Measurements from ENCODE around the gene MRGPRD. TPM values are rescaled to one million over a fixed set of nuclear protein-coding genes. Genes with fewer than 3 reads are reported as not detected.

Gene MRGPRD
- total RNA-seq, 2 experiments from 2014 or later = not detected

DNA sequence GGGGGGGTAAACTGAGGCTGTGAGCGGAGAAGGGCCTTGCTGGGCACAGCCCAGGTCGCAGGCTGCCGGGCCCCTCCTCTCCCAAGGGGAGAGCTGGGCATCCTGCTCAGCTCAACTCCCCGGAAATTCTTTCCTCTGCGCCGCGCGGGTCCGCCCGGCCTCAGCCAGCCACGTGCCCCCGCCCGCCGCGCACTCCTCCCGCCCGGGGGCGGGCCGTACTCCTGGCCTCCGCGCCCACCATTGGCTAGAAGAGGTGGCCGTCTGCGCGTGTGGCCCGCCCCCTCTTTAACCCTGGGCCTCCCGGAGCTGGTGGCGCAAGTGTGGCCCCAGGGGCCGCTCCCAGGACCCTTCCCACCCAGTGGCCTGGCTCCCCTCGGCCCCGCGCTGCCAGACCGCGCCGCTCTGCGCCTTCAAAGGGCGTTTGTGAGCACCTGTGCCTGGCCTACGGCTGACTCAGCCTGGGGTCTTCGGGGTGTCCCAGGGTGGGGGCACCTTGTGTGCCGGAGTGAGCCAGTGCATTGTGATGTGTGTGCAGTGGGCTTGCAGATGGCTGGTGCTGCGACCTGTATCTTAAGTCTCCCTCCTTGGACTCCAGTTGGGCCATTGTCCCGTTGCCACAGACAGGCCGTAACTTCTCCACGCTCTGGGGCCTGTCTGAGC is 30.3 kb upstream of the MRGPRD start:
- Mint-ChIP-seq H3K9me3 (ENCODE audit: low read depth) (no peaks in the 10 kb centered on the region), H3K27me3 (peaks cover 15% of the 10 kb centered on the region), H3K4me3 (no peak overlapping the region), H3K4me1 (peaks cover 2% of the 10 kb centered on the region), H3K27ac (no peak overlapping the region), H3K36me3 (no peaks in the 10 kb centered on the region)
- CTCF ChIA-PET = interaction anchor here (0.6 kb wide), 1 partner anchor 185 kb away, joined by 3 read pairs; no protein-coding TSS in a partner anchor
- DNase-seq (peak; percentile 46), ATAC-seq (peak; percentile 78)

GRCh38 chr11:69010361-69010891 is 29.6 kb upstream of the MRGPRD start:
- Mint-ChIP-seq H3K4me3 (no peak overlapping the region), H3K9me3 (ENCODE audit: low read depth) (no peaks in the 10 kb centered on the region), H3K27me3 (peaks cover 15% of the 10 kb centered on the region), H3K4me1 (peaks cover 2% of the 10 kb centered on the region), H3K36me3 (no peaks in the 10 kb centered on the region), H3K27ac (no peak overlapping the region)
- no peak for ATAC-seq
- DNase-seq = no peak
- CTCF ChIA-PET = no interaction called here

- Mint-ChIP-seq H3K36me3 (no peaks in the 10 kb centered on the region), H3K4me3 (no peak overlapping the region), H3K27me3 (peaks cover 15% of the 10 kb centered on the region), H3K4me1 (peaks cover 2% of the 10 kb centered on the region), H3K9me3 (ENCODE audit: low read depth) (no peaks in the 10 kb centered on the region), H3K27ac (no peak overlapping the region)
- ATAC-seq (no peak), DNase-seq (no peak)
- CTCF ChIA-PET = no interaction called here
Measured at GRCh38 chr11:69009441-69010211, 28.8 kb upstream of the MRGPRD start.

DNA sequence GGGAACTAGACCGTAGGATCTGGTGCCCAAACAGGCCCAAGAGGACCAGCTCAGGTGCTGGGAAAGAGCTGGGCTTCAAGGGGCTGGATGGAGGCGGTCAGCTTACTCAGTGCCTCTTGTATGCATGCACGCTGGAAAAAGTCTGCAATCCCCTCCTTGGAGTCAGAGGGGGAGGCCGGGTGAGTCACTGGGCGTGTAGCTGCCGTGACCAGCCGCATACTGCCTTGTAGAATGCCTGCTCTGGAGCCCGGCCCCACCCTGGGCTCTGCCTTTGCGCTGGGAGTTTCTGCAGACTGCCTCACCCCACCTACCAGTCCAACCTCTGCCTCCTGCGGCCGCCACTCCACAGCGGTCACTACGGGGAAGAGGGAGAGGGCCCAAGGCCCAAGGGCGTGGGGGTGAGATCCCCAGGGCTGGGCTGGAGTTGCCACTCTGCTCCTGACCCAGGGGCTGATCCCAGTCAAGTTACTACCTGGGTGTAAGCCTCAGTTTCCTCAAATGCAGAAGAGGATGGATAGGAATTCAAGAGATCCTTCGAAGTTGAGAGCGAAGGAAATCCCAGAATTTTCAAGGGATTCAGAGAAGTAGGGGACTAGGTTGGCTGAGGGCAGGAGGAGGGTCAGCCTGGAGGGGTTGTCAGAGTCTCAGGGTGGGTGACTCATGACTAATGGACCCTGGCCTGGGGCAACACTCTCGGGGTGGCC is 28.1 kb upstream of the MRGPRD start:
- ATAC-seq (no peak), DNase-seq (no peak)
- no peak overlapping the region for H3K4me3 Mint-ChIP-seq
- no peak overlapping the region for H3K27ac Mint-ChIP-seq
- CTCF ChIA-PET = no interaction called here
- H3K4me1 Mint-ChIP-seq = peaks cover 2% of the 10 kb centered on the region
- H3K9me3 Mint-ChIP-seq (ENCODE audit: low read depth) = no peaks in the 10 kb centered on the region
- peaks cover 15% of the 10 kb centered on the region for H3K27me3 Mint-ChIP-seq
- H3K36me3 Mint-ChIP-seq = no peaks in the 10 kb centered on the region

DNA sequence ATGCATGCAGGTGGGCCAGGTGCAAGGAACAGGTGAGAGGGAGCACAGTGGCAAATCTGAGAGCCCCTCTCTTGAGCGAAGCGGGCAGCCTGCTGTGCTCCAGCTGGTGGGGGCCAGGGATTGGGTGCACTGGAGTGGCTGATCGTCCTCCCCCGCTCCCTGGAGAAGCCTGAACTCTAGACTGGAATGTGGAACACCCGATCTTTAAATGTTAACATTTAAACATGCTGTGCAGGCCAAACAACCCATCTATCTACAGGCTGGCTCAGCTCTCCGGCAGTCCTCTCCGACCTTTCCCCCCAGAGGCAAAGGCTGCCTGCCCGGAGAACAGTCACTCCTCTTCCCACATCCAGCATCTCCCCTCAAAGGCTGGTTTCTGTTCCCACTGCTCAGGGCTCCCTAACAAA is 27.2 kb upstream of the MRGPRD start:
- DNase-seq (no peak), ATAC-seq (no peak)
- Mint-ChIP-seq H3K4me3 (no peak overlapping the region), H3K27me3 (peaks cover 15% of the 10 kb centered on the region), H3K4me1 (peaks cover 2% of the 10 kb centered on the region), H3K9me3 (ENCODE audit: low read depth) (no peaks in the 10 kb centered on the region), H3K36me3 (no peaks in the 10 kb centered on the region), H3K27ac (no peak overlapping the region)
- CTCF ChIA-PET = no interaction called here

- CTCF ChIA-PET = no interaction called here
- Mint-ChIP-seq H3K4me1 (peaks cover 2% of the 10 kb centered on the region), H3K36me3 (no peaks in the 10 kb centered on the region), H3K27me3 (peaks cover 8% of the 10 kb centered on the region), H3K4me3 (no peak overlapping the region), H3K9me3 (ENCODE audit: low read depth) (no peaks in the 10 kb centered on the region), H3K27ac (no peak overlapping the region)
- no peak for DNase-seq
- ATAC-seq = no peak
Measured at GRCh38 chr11:69006816-69007215, 26.0 kb upstream of the MRGPRD start.

DNA sequence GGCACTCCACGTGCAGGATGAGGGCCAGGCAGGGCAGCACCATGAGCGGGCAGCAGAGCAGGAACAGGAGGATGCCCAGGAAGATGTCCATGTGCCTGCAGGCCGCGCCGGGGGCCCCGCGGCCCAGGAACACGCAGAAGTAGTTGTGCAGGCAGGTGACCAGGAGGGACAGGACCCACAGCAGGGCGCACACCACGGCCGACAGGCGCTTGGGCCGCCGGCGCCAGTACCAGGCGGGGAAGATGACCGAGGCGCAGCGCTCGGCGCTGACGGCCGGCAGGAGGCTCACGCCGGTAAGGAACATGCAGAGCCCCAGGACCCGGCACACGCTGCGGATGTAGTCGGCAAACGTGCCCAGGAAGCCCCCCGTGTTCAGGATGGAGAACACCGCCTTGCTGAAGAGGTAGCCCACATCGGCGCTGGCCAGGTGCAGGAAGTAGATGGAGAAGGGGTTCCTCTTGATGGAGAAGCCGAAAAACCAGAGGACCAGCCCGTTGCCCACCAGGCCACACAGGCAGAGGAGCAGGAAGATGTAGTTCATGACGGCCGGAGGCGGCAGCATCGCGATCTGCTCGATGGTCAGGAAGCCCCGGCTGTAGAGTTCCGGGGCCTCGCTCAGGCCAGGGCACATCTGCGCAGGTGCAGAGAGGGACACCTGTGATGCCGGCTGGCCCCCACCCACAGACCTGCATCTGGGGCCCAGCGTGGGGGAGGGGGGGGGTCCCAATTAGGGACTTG is 25.0 kb upstream of the MRGPRD start:
- no peak for ATAC-seq
- H3K36me3 Mint-ChIP-seq = no peaks in the 10 kb centered on the region
- H3K27me3 Mint-ChIP-seq = peaks cover 2% of the 10 kb centered on the region
- no peaks in the 10 kb centered on the region for H3K4me1 Mint-ChIP-seq
- no peak overlapping the region for H3K27ac Mint-ChIP-seq
- H3K4me3 Mint-ChIP-seq = no peak overlapping the region
- no peaks in the 10 kb centered on the region for H3K9me3 Mint-ChIP-seq (ENCODE audit: low read depth)
- CTCF ChIA-PET = no interaction called here
- DNase-seq = no peak

GRCh38 chr11:69005183-69005630 is 24.4 kb upstream of the MRGPRD start:
- Mint-ChIP-seq H3K4me3 (no peak overlapping the region), H3K36me3 (no peaks in the 10 kb centered on the region), H3K4me1 (no peaks in the 10 kb centered on the region), H3K9me3 (ENCODE audit: low read depth) (no peaks in the 10 kb centered on the region), H3K27me3 (peaks cover 2% of the 10 kb centered on the region), H3K27ac (no peak overlapping the region)
- CTCF ChIA-PET = no interaction called here
- ATAC-seq = no peak
- no peak for DNase-seq

DNA sequence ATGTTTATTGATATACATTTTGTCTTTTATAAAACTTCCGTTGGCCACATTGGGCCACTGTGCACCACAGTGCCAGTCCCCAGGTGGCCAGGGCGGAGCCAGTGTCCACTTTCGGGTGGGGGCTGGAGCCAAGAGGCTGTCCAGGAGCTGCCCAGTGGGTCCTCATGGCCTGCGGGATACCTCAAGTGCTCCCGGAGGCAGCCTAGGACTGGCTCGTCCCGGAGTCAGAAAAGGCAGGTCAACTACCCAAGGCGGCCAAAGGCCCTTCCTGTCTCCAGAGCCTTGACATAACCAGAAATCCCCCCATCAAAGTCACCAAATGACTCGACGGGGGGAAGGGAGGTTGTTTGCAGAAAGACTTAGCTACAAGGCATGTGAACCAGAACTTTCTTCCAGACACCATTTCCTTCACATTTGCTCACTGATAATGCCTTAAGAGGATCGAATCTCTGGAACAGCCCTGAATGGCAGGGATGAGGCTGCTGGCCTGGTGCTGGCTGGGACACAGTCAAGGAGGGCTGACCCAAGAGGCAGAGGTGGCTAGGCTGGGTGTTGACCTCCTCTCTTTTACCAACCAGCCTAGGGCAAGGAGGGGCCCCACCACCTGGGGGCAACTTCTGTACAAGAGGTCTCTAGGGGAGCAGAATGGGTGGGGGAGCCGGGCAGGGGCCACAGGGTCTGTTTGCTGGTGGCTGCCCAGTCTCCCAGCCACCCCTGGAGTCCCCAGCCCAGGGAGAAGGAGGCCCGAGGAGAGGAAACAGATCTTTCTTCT is 23.8 kb upstream of the MRGPRD start:
- DNase-seq = no peak
- Mint-ChIP-seq H3K27ac (no peak overlapping the region), H3K4me3 (no peak overlapping the region), H3K9me3 (ENCODE audit: low read depth) (no peaks in the 10 kb centered on the region), H3K4me1 (peaks cover under 1% of the 10 kb centered on the region), H3K27me3 (peaks cover 2% of the 10 kb centered on the region), H3K36me3 (no peaks in the 10 kb centered on the region)
- CTCF ChIA-PET = no interaction called here
- no peak for ATAC-seq

DNA sequence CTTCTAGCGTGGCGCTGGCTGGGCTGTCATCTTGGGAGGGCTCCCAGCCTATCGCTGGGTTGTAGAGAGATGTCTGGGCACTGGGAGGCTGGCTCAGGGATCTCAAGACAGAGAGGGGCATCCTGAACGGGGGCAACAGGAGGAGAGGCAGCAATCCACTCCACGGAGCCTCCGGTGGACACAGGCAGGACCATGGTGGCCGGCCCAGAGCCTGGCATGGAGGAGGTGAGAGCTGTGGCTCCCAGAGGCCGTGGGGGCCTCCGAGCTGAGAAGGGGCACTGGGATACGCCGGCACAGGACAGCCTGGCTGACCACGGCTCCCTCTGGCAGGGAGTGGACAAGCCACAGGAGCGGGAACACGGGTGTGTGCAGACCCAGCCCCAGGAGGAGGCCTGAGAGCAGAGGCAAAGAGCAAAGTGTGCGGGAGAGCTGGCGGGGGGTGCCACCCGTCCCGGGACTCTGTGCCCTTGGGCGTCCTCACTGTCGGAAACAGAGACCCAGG is 23.1 kb upstream of the MRGPRD start:
- H3K4me3 Mint-ChIP-seq = no peak overlapping the region
- DNase-seq = no peak
- peaks cover 3% of the 10 kb centered on the region for H3K4me1 Mint-ChIP-seq
- H3K9me3 Mint-ChIP-seq (ENCODE audit: low read depth) = no peaks in the 10 kb centered on the region
- H3K27ac Mint-ChIP-seq = no peak overlapping the region
- no peaks in the 10 kb centered on the region for H3K36me3 Mint-ChIP-seq
- CTCF ChIA-PET = interaction anchor here (1.2 kb wide), 1 partner anchor 50 kb away, joined by 4 read pairs; no protein-coding TSS in a partner anchor
- H3K27me3 Mint-ChIP-seq = peaks cover 4% of the 10 kb centered on the region
- ATAC-seq = no peak

DNA sequence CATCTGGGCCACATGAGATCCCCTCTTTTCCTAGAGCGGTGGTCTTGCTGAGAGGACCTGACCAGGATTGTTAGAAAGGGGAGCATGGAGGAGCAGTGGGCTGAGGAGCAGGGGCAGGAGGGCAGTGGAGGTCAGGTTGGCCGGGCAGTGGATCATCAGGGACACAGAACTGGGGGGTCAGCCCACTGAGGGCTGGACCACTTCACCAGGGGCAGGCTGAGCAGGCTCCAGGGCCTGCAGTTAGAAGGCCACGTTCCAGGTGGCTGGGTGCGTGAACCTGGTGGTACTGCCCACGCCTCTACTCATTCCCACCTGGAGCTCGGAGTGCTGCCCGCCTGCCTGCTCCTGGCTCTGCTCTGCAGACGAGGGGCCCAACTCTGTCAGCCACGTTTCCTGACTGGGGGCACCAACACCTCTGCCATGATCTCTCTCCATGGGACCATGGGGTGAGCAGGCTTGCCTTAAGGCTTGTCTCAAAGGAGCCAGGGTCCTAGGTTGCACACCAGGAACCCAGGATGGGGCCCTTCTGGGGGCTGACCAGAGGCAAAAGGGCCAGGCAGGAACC is 22.6 kb upstream of the MRGPRD start:
- Mint-ChIP-seq H3K4me1 (peaks cover 3% of the 10 kb centered on the region), H3K4me3 (no peak overlapping the region), H3K36me3 (no peaks in the 10 kb centered on the region), H3K27me3 (peaks cover 3% of the 10 kb centered on the region), H3K9me3 (ENCODE audit: low read depth) (no peaks in the 10 kb centered on the region), H3K27ac (no peak overlapping the region)
- DNase-seq (no peak), ATAC-seq (no peak)
- CTCF ChIA-PET = interaction anchor here (1.2 kb wide), 1 partner anchor 50 kb away, joined by 4 read pairs; no protein-coding TSS in a partner anchor

- CTCF ChIA-PET = interaction anchor here (1.2 kb wide), 1 partner anchor 49 kb away, joined by 4 read pairs; no protein-coding TSS in a partner anchor
- Mint-ChIP-seq H3K27ac (no peak overlapping the region), H3K4me3 (no peak overlapping the region), H3K27me3 (peaks cover 3% of the 10 kb centered on the region), H3K9me3 (ENCODE audit: low read depth) (no peaks in the 10 kb centered on the region), H3K36me3 (no peaks in the 10 kb centered on the region), H3K4me1 (peaks cover 3% of the 10 kb centered on the region)
- ATAC-seq (no peak), DNase-seq (no peak)
Measured at GRCh38 chr11:69002570-69003231, 21.9 kb upstream of the MRGPRD start.
